ENCODE data around the gene SCGB3A1.

The SCGB3A1 gene

GRCh38 chr5:180591311-180591887 is at the start of gene SCGB3A1:
Gene SCGB3A1, minus strand, starts transcription at chr5:180591499. Its CDS starts 37 bp downstream, at chr5:180591462.
- DNase-seq, result no peak

- DNase-seq, result no peak
Observed at GRCh38 chr5:180640611-180640860, 49.2 kb upstream of the SCGB3A1 start.

- DNase-seq, result no peak
Observed at GRCh38 chr5:180639741-180640610, 48.7 kb upstream of the SCGB3A1 start.

- no peak for DNase-seq
Observed at GRCh38 chr5:180639287-180639686, 48.0 kb upstream of the SCGB3A1 start.

- DNase-seq, result no peak
Observed at GRCh38 chr5:180637962-180638680, 46.8 kb upstream of the SCGB3A1 start.

GRCh38 chr5:180636403-180637075 is 45.2 kb upstream of the SCGB3A1 start:
- DNase-seq, result no peak

- no peak for DNase-seq
Observed at GRCh38 chr5:180636016-180636402, 44.7 kb upstream of the SCGB3A1 start.

- DNase-seq, result no peak
Observed at GRCh38 chr5:180633283-180634177, 42.2 kb upstream of the SCGB3A1 start.

- no peak for DNase-seq
Observed at GRCh38 chr5:180632768-180633167, 41.5 kb upstream of the SCGB3A1 start.

- DNase-seq, result no peak
Observed at GRCh38 chr5:180631549-180632383, 40.5 kb upstream of the SCGB3A1 start.

- no peak for DNase-seq
Observed at GRCh38 chr5:180630426-180630825, 39.1 kb upstream of the SCGB3A1 start.

- no peak for DNase-seq
Observed at GRCh38 chr5:180629831-180630382, 38.6 kb upstream of the SCGB3A1 start.

GRCh38 chr5:180628827-180629750 is 37.8 kb upstream of the SCGB3A1 start:
- DNase-seq, result no peak

- no peak for DNase-seq
Observed at GRCh38 chr5:180628211-180628610, 36.9 kb upstream of the SCGB3A1 start.

GRCh38 chr5:180627386-180628120 is 36.3 kb upstream of the SCGB3A1 start:
- DNase-seq, result no peak

GRCh38 chr5:180626661-180627385 is 35.5 kb upstream of the SCGB3A1 start:
- no peak for DNase-seq

GRCh38 chr5:180625791-180626660 is 34.7 kb upstream of the SCGB3A1 start:
- DNase-seq, result no peak
